ENCODE results near the gene TFPI.

TFPI gene

DNA sequence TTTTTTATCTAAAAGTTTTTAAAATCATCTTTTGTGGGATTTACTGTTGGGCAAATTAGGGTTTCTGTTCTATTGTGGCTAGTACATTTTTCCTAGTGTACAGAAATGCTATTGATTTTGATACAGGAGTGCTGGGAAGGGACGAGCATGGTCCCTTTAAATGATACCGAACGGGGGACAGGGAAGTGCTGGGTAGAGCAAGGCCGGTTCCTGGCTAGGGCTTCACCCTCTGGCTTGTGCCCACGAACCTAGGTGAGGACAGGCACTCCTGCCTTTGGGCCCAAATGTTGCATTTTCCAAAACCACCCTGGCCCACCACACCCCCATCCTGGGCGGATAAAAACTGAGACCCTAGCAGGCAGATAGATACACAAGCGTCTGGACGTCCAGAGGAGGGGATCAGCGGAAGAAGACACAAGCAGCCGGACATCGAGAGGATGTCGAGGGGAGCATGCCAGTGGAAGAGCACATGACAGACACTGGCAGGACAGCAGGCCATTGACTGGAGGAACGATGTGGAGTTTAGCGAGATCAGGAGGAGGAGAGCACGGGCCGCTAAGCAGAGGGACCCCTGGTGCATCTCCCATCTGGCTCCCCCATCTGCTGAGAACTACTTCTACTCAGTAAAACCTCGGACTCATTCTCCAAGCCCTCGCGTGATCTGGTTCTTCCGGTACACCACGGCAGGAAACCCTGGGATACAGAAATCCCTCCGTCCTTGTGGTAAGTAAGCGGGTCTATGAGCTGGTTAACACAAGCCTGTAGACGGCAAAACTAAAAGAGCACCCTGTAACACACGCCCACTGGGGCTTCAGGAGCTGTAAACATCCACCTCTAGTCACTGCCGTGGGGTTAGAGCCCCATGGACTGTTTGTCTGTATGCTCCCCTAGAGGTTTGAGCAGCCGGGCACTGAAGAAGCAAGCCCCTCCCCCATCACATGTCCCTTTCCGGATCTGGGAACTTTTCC lies 92.7 kb downstream of the TFPI start:
- no peak for DNase-seq (ENCODE audit: low spot score)

DNA sequence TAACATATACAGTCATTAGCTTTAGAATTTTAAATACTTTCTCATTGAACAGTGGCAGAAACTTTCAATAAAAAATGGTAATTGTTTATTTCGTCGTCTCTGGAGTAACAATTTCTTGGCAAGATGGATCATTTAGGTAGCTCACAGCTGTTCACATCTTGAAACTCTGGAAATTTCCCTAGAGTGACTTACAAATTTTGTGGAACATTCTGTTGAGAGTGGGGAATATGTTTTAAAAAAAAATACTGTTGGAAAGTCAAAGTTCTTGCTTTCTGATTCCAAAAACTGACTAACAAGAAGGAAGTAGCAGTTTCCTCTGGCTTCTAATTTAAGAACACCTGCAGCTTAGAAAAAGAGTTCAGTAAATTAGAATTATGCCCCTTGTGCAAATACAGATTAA lies 95.0 kb downstream of the TFPI start:
- Histone ChIP-seq H3K4me3 (no peak overlapping the region), H3K27ac (no peak overlapping the region)
- DNase-seq (ENCODE audit: low spot score), result no peak
- TF ChIP-seq, protein P1, sequence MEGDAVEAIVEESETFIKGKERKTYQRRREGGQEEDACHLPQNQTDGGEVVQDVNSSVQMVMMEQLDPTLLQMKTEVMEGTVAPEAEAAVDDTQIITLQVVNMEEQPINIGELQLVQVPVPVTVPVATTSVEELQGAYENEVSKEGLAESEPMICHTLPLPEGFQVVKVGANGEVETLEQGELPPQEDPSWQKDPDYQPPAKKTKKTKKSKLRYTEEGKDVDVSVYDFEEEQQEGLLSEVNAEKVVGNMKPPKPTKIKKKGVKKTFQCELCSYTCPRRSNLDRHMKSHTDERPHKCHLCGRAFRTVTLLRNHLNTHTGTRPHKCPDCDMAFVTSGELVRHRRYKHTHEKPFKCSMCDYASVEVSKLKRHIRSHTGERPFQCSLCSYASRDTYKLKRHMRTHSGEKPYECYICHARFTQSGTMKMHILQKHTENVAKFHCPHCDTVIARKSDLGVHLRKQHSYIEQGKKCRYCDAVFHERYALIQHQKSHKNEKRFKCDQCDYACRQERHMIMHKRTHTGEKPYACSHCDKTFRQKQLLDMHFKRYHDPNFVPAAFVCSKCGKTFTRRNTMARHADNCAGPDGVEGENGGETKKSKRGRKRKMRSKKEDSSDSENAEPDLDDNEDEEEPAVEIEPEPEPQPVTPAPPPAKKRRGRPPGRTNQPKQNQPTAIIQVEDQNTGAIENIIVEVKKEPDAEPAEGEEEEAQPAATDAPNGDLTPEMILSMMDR (IDR thresholded peaks at IDR 0.05), result no peak

More for the DNA sequence above, 92.7 kb downstream of the TFPI start:
- peak overlapping the region in 1 of 2 donors; percentile 52 for H3K27ac ChIP-seq
- TF ChIP-seq, protein P1 (IDR thresholded peaks at IDR 0.05), result no peak
- peak overlapping the region; percentile 56 for H3K4me3 ChIP-seq

DNA sequence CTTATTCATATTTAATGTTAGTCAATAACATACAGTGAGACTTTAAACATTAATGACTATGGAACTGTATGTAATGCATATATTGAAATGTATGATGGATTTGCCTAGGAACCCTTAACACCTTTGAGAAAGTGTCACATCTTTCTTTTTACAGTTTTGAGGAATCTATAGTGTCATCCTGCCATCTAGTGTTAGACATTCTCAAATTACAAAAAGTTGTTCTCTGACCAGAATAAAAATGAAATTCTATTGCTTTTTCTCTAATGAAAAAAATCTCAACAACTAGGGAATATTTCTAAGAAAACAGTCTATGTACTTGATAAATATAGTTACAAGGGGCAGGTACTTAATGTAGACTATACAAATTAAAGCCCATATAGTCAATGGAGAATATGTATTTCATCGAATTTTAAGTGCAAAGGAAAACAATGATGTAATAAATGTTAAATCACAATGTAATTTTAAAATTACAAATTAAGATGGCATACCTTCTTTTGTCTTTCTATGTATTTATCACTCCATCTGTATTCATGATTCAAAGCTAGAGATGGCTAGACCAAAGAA lies 101.1 kb downstream of the TFPI start:
- TF ChIP-seq, protein P1 (IDR thresholded peaks at IDR 0.05), result no peak
- no peak overlapping the region for H3K4me3 ChIP-seq
- no peak for DNase-seq (ENCODE audit: low spot score)
- no peak overlapping the region for H3K27ac ChIP-seq

DNA sequence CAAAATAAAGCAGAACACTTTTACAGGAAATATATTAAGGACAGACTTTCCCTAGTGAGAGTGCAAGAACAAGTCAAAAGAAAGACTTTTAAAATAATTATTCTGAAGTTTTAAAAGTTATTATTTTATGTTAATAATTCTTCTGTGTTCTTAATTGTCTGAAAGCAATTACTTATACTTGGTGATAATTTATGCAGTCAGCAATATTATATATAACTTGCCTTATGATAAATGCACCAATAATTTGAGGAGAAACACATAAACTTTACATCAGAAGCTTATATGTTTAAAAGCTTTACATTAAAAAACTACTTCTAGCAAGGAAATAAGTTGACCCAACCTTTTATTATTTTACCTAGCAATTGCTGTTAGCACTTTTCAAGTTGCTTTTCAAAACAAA lies 102.7 kb downstream of the TFPI start:
- DNase-seq (ENCODE audit: low spot score), result no peak
- no peak overlapping the region for H3K4me3 ChIP-seq
- TF ChIP-seq, protein P1 (IDR thresholded peaks at IDR 0.05), result no peak
- H3K27ac ChIP-seq, result no peak overlapping the region

DNA sequence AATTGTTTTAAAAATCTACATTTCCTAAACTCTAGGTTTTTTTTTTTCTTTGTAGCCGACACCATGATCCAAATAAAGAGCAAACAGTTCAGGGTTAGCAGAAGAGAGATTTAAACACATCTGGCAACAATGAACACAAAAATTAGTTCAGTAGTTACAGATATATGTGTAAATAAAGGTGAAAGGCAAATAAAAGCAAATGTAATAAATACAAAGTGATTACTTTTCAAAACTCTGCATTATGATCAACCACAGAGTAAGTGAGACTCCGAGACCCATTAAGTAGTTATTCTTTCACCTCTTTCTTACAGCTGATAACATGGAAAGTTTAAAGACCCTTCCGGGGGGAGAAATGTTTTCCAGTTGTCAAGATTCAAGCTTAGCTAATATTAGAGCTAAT lies 106.9 kb downstream of the TFPI start:
- TF ChIP-seq, protein P1 (IDR thresholded peaks at IDR 0.05), result no peak
- Histone ChIP-seq H3K4me3 (peak overlapping the region; percentile 74), H3K27ac (peak overlapping the region; percentile 43 to 81)
- DNase-seq (ENCODE audit: low spot score), result no peak

DNA sequence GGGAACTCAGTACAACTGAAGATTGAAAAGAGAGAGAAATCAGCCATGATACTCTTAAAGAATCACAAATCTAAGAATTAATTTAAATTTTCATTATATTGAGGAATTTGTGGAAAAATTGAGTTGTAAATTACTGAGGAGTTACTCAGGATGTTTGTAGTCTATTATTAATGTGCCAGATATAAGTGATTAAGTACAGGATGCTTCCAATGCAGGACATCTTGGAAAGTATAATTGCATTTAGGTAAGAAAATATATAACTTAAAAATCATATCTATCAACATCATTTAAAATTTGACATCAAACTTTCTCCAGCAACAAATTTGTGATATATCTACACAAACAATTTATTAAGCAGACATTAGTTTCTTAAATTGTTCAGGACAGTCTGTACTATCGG lies 107.5 kb downstream of the TFPI start:
- no peak for DNase-seq (ENCODE audit: low spot score)
- Histone ChIP-seq H3K27ac (peak overlapping the region in 1 of 2 donors; percentile 0), H3K4me3 (peak overlapping the region; percentile 74)
- TF ChIP-seq, protein P1 (IDR thresholded peaks at IDR 0.05), result no peak
